OCI-LY1 (cell line): ENCODE measurements around the gene STPG4.

Experiments used
- EZH2 ChIP-seq: fragments of 200-600 bp; sonication (generic), shearing (Covaris generic); IDR thresholded peaks from 2 replicates; pipeline ENCODE4 v1.8.0; 2017; ENCODE audit warnings: borderline replicate concordance, mixed run types, mild to moderate bottlenecking, antibody characterized with exemption, low read length, moderate library complexity, mixed read lengths
- TF ChIP-seq, protein P1 (sequence below): fragments of 200-600 bp; sonication (generic), shearing (Covaris generic); IDR thresholded peaks from 2 replicates; pipeline ENCODE4 v1.5.1; 2017; ENCODE audit warnings: mild to moderate bottlenecking, antibody characterized with exemption, low read length, moderate library complexity, mixed read lengths

DNA sequence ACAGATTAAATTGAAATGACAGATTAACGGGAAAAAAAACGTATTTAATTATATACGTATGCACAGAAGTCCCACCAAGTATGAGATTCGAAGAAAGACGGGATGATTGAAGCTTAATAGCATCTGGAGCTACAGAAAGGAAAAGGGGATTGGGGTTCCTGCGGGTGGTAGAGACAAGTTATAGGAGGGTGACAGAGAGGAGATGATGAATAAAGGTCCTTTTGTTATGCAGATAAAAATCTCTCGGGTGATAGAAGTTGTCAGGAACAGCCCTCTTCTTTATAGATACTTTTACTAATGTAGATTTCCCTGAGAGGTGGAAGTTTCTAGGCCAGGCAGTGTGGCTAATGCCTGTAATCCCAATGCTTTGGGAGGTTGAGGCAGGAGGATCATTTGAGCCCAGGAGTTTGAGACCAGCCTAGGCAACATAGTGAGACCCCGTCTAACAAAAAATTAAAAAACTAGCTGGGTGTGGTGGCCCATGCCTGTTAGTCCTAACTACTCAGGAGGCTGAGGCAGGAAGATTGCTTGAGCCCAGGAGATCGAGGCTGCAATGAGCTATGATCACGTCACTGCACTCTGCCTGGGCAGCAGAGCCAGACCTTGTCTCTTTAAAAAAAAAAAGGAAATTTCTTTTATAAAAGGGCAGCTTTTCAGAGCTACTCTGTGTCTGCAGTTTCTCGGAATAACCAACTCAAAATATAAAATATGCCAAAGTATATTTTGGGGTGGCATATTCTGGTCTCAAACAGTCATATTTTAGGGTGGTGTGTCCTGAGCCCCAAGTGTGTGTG is 113.0 kb downstream of the STPG4 start:
- TF ChIP-seq, protein P1, sequence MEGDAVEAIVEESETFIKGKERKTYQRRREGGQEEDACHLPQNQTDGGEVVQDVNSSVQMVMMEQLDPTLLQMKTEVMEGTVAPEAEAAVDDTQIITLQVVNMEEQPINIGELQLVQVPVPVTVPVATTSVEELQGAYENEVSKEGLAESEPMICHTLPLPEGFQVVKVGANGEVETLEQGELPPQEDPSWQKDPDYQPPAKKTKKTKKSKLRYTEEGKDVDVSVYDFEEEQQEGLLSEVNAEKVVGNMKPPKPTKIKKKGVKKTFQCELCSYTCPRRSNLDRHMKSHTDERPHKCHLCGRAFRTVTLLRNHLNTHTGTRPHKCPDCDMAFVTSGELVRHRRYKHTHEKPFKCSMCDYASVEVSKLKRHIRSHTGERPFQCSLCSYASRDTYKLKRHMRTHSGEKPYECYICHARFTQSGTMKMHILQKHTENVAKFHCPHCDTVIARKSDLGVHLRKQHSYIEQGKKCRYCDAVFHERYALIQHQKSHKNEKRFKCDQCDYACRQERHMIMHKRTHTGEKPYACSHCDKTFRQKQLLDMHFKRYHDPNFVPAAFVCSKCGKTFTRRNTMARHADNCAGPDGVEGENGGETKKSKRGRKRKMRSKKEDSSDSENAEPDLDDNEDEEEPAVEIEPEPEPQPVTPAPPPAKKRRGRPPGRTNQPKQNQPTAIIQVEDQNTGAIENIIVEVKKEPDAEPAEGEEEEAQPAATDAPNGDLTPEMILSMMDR, result no peak
- no peak for TF ChIP-seq EZH2
